ENCODE data around the gene TMEM238.

DNA sequence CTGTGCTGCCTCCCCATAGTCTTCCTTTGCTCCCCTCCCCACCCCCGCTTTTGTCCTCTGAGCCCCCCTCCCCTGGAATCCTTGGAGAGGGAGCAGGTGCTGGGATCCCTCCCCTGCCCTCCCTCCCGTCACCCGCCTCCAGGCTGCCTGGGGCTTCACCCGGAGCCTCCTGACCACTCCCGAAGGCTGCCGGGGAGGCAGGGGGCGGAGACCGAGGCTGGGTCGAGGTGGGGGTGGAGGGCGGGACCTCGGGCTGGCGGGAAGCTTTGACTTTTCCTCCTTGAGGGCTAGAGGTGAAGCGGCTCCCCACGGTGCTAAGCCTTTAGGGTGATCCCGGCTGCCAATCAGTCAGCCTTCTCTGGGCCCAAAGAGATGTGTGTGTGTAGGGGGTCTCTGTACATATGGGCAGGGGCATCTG lies 42.9 kb downstream of the TMEM238 start:
- TF ChIP-seq REST (IDR thresholded peaks at IDR 0.05; ENCODE audit: low read depth, low read length) (no peak), EP300 (IDR thresholded peaks at IDR 0.05; ENCODE audit: borderline replicate concordance in 1 of 2, low read depth in 1 of 2, low read length in 1 of 2) (no peak), CHD2 (IDR thresholded peaks at IDR 0.05; ENCODE audit: low read length, partially characterized antibody) (no peak)
